HG03558 (cell line): ENCODE measurements around the gene TSHZ2.

Experiments
- ATAC-seq: cut with Tn5 transposase; IDR thresholded peaks from one replicate; pipeline ENCODE4 v1.9.1; 2021; ENCODE audit warnings: moderate number of reproducible peaks; ENCODE audit not compliant: unreplicated experiment; ENCODE audit errors: extremely low read depth

Gene TSHZ2

GRCh38 chr20:52994184-52994970 lies 22.2 kb downstream of the TSHZ2 start:
- ATAC-seq = no peak

DNA sequence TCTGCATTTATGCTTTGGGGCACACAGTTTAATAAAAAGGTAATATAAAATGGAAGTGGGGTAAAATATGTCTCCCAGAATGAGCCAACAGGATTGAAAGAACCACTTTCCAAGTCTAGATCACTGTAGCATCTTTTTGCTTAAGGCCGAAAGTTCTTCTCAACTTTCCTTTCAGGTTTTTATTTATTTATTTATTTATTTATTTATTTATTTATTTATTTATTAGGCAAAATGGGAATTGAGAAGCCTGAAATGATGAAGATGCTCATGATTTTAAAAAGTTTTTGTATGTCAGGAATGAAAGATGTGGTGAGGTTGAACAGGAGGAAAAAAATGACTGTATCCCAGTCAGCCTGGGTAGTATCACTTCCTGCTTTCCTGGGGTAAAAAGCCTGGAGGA lies 24.0 kb downstream of the TSHZ2 start:
- ATAC-seq = no peak

DNA sequence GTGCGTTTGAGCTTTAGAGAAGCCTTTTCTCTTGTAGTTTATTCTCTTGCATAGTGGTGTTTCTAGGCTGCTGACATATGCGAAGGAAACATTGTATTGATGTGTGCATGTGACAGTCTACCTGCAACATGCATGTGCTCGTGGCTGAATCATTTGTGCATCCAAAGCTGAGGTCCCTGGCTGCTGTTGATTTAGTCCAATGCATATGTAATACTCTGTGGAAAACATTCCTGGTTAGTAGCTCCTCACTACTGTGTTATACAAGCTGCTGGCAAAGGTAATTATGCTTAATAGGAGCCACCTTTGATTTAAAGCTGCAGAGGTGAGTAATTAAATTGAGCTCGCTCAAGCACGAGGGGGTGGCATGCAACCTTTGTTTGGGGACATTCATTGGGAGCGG lies 24.5 kb downstream of the TSHZ2 start:
- ATAC-seq = no peak

GRCh38 chr20:52998268-52998667 lies 26.1 kb downstream of the TSHZ2 start:
- ATAC-seq = no peak

- ATAC-seq = no peak
Measured at GRCh38 chr20:52999040-52999439, 26.9 kb downstream of the TSHZ2 start.

- no peak for ATAC-seq
Measured at GRCh38 chr20:53001498-53002301, 29.5 kb downstream of the TSHZ2 start.

DNA sequence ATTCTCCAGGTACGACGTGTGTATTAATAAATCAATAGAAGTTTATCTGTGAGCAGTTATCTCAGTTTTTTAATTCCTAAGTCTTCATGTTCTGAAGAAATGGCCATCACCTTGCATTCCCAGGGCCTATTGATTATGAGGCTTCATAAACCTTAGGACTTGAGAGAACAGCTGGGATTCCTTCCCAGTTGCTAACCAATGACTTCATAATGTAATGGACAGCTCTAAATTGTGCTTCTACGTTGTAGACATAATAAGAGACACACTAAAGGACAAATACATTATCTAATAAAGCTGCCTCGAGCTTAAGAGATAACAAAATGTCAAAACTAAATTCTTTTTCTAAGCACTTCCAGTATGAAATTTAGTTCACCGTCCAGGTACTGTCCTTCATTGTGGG lies 30.6 kb downstream of the TSHZ2 start:
- no peak for ATAC-seq

DNA sequence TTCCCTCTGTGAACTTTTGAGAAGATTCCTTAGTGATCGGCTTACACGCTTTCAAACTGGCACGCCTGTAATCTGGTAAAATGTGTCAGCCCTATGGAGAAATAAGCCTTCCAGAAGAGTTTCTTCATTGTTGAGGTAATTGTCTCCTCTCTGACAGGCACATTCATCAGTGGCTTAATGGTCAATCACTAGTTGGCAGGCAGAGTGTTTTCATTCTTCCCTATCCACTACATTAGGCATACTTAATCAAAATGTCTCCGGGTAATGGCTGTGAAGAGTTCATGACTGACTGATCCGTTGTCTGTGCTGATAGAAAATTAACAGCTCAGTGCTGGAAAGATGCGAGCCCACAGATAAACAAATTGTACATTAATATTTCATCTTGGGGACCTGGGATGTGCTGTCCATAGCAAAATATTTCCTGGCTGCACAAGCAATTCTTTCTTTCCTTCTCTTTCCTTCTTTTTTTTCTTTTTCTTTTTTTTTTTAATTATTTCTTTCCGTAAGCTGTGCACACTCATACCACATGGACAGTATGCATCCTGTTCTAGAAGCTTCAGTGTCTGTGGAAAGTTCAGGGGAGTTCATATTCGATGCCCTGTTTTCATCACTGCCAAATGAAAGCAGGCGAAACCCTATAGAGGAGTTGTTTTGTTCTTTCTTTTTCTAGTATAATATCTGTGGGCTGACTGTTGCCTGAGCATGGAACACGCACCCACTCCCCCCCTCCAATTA lies 31.4 kb downstream of the TSHZ2 start:
- no peak for ATAC-seq

DNA sequence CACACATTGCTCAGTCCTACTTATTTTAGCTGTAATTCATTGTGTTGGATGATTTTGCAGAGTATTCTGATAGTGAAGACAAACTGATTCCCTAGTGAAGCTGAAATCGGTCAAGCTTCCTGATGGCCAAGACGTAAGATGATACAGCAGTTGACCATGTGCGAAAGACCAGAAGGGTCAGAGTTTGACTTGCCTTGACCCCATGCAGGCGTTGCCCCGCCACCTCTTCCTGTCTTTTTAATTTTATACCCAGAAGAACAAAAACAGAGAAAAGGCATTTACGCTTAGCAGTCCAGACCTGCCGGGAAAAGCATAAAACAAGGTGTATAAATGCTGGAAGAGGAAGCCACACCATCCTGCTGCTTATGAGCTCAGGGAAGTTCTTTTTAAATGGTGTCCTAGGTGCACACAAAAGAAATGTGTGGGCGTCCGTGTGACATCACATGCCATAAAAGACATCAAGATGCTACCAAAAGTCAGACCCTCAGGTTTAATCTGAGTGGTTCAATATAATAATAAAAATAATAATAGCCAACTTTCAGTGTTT lies 32.2 kb downstream of the TSHZ2 start:
- ATAC-seq = no peak

- no peak for ATAC-seq
Measured at GRCh38 chr20:53009979-53010735, 38.0 kb downstream of the TSHZ2 start.

GRCh38 chr20:53011640-53012039 lies 39.5 kb downstream of the TSHZ2 start:
- no peak for ATAC-seq

DNA sequence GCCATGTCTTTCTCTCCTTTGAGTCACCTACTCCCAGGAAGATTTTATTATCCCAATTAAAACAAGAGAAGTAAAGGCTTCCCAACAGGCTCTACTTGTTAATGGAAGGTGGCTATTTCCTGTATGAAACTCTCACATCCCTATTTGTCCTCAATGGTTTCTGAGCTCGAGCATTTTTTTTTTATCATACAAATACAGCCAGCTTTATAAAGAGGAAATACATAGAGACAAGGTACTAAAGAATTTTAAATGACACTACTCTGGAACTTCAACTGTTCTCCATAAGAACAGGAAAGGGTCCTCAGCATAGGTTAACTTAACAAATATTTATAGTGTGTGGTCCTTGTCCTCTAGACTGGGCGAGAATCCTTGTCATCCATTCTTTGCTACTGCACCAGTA lies 41.0 kb downstream of the TSHZ2 start:
- no peak for ATAC-seq

GRCh38 chr20:53013847-53014246 lies 41.7 kb downstream of the TSHZ2 start:
- no peak for ATAC-seq

DNA sequence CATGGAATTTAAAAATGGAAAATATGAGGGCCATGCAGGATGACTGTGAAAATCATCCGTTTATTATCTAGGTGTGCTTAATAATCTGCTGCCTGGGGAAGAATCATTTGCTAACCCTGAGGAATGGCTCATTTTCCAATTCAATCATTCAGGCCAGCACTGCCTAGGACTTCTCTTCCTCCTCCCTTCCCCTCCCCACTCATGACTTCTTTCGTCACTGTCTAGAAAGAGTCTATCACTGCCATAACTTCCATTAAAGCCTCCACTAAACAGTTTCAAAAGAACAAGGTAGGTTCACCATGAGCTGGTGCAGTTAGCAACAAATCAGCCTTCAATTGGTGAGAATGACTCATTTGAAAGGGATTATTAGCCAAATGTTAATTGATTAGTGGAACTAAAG lies 43.9 kb downstream of the TSHZ2 start:
- ATAC-seq = no peak

DNA sequence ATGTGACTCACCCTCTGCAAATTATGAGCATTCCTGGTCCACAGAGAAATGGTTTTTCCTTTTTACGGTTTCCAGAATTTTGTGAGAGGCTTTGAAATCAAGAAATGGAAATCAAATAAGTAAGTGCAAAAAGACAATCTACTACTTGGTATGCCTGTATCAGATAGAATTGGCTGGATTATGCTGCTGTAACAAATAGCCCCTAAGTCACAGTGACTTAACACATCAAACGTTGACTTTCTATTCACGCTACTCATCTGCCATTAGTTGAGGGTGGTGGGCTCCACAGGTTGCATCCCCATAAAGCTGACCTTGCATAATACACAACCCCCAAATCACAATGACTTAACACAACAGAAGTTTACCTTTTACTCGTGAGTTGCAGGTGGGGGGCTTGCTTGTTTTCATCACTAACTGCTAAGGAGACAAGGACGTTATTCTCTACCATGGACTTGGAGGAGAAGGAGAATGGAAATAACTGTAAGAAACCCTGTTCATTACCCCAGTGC lies 44.4 kb downstream of the TSHZ2 start:
- ATAC-seq = no peak

GRCh38 chr20:53017206-53017605 lies 45.0 kb downstream of the TSHZ2 start:
- no peak for ATAC-seq

DNA sequence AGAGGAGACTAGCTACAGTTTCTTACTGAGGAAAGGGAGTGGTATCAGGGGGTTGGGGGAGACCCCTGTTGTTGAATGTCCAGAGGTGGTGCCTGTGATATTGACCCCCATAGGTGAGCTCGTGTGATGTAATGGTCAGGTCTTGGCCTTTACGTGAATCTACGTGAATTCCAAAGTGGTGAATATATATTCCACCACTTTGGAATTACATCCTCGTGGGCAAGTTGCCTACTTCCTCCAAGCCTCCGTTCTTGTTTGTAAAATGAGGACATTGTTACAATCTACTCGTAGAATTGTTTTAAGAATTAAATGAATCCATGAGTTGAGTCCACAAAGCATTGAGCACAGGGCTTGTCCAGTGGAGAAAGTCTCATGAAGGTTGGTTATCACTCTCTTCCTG lies 47.3 kb downstream of the TSHZ2 start:
- ATAC-seq = no peak

- ATAC-seq = no peak
Measured at GRCh38 chr20:53020376-53020775, 48.2 kb downstream of the TSHZ2 start.

- no peak for ATAC-seq
Measured at GRCh38 chr20:53020834-53021233, 48.7 kb downstream of the TSHZ2 start.

GRCh38 chr20:53021934-53022333 lies 49.8 kb downstream of the TSHZ2 start:
- ATAC-seq = no peak
